ENCODE measurements around the gene PROCR. TPM values are rescaled to one million over a fixed set of nuclear protein-coding genes. Genes with fewer than 3 reads are reported as not detected.
"Not testable (repeated sequence)": the region's sequence is repeated elsewhere in the genome, so short reads cannot be mapped to it uniquely, and the experiment has no call there.

The PROCR gene
- total RNA-seq, 4 donors from 2014 or later, result 124 to 266 (median 151) TPM

- no peak for TF ChIP-seq CTCF (IDR thresholded peaks at IDR 0.05)
- DNase-seq (ENCODE audit: low spot score), result no peak
- no peak for ATAC-seq (ENCODE audit: low FRiP score)
Observed at GRCh38 chr20:35174458-35175216, 2.8 kb downstream of the PROCR start.

- ATAC-seq (ENCODE audit: low FRiP score), result no peak
- TF ChIP-seq CTCF (IDR thresholded peaks at IDR 0.05), result no peak
Observed at GRCh38 chr20:35176132-35176531, 4.3 kb downstream of the PROCR start.

GRCh38 chr20:35179292-35180212 lies 7.7 kb downstream of the PROCR start:
- DNase-seq (ENCODE audit: low spot score), result no peak
- TF ChIP-seq CTCF (IDR thresholded peaks at IDR 0.05), result no peak
- no peak for ATAC-seq (ENCODE audit: low FRiP score)

More at GRCh38 chr20:35176132-35176531, 4.3 kb downstream of the PROCR start:
- DNase-seq (ENCODE audit: low spot score), result no peak

- DNase-seq (ENCODE audit: low spot score), result no peak
- TF ChIP-seq CTCF (IDR thresholded peaks at IDR 0.05), result no peak
Observed at GRCh38 chr20:35180266-35180665, 8.4 kb downstream of the PROCR start.

DNA sequence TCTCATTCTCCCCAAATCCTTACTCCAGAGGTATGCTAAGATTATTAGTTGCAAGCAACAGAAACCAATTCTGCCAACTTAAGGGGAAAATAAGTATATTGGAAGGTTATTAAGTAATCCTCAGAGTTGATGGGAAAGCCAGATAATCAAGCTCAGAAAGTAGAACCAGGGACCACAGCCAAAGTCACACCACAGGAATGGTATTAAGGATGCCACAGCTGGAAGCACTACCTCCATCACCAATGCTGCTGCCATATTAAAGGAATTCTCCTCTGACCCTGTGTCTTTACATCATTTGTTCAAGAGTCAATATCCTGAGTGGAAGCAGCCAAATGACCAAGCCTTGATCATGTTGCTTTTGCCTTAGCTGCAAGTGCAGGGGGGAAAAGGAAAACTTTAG lies 9.9 kb downstream of the PROCR start:
- ATAC-seq (ENCODE audit: low FRiP score), result no peak
- no peak for DNase-seq (ENCODE audit: low spot score)
- no peak for TF ChIP-seq CTCF (IDR thresholded peaks at IDR 0.05)

More at GRCh38 chr20:35180266-35180665, 8.4 kb downstream of the PROCR start:
- ATAC-seq (ENCODE audit: low FRiP score), result no peak

DNA sequence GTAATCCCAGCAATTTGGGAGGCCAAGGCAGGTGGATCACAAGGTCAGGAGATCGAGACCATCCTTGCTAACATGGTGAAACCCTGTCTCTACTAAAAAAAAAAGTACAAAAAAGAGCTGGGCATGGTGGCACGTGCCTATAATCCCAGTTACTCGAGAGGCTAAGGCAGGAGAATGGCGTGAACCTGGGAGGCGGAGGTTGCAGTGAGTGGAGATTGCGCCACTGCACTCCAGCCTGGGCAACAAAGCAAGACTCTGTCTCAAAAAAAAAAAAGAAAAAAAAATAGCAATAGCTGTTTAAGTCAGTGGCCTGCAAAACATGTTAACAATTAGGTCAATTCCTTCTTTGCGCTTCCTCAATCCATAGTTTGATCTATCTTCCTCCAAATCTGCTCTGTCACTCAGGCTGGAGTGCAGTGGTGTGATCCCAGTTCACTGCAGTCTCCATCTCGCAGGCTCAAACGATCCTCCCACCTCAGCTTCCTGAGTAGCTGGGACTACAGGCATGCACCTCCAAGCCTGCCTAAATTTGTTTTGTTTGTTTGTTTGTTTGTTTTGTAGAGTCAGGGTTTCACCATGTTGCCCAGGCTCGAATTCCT lies 14.9 kb downstream of the PROCR start:
- DNase-seq (ENCODE audit: low spot score); ATAC-seq (ENCODE audit: low FRiP score): not testable (repeated sequence)

DNA sequence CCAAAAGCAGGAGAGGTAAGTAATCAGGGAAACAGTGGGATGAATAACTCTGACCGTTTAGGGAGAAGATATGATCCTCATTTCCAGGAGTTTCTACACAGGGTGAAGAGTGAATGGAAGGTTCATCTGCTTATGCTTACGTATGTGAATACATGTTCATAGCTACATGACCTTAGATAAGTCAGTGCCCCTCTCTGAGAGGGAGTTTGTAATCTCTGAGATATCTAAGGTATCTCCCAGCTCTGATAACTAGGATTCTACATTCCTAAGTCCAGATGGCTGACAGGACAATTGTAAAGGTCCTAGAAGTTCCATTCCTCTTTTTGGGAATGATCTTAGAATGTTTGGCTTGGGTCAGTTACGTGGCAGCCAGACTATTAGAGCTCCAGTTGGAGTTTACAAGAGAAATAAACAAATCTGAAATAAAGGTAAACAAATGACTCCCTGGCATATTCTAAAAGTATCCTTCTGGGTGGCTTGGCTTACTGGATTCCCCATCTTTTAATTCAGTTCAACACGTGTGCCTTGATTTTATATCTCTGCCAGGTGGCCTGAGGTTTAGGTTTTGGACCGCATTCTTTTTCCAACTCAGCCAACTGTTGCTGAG lies 15.8 kb downstream of the PROCR start:
- no peak for DNase-seq (ENCODE audit: low spot score)
- no peak for TF ChIP-seq CTCF (IDR thresholded peaks at IDR 0.05)
- ATAC-seq (ENCODE audit: low FRiP score), result no peak

GRCh38 chr20:35189223-35189622 lies 17.4 kb downstream of the PROCR start:
- not testable (repeated sequence) for ATAC-seq (ENCODE audit: low FRiP score); DNase-seq (ENCODE audit: low spot score)
